Progenitor cell of endocrine pancreas (in vitro differentiated cells): ENCODE measurements around the gene POLE4. TPM values are rescaled to one million over a fixed set of nuclear protein-coding genes. Genes with fewer than 3 reads are reported as not detected.
A peak's percentile ranks its signal among the peaks of the same experiment; 100 is the strongest.

ENCODE experiments used
- DNase-seq: peaks from one replicate; pipeline ENCODE4 v3.0.0; 2021; ENCODE audit warnings: low spot score; ENCODE audit not compliant: unreplicated experiment
- H3K27ac Mint-ChIP-seq: 2 replicates; pipeline ENCODE4 v1.8.0; 2021; ENCODE audit warnings: mild to moderate bottlenecking, moderate library complexity, mixed read lengths
- H3K27me3 Mint-ChIP-seq: 2 replicates; pipeline ENCODE4 v1.8.0; 2021; ENCODE audit warnings: mixed read lengths
- H3K36me3 Mint-ChIP-seq: 2 replicates; pipeline ENCODE4 v1.8.0; 2022; ENCODE audit warnings: mixed read lengths; ENCODE audit not compliant: insufficient read depth
- H3K4me1 Mint-ChIP-seq: 2 replicates; pipeline ENCODE4 v1.8.0; 2021; ENCODE audit warnings: low read depth, mixed read lengths
- H3K4me3 Mint-ChIP-seq: 2 replicates; pipeline ENCODE4 v1.8.0; 2021; ENCODE audit warnings: low read depth, mild to moderate bottlenecking, moderate library complexity, mixed read lengths
- H3K9me3 Mint-ChIP-seq: 2 replicates; pipeline ENCODE4 v1.8.0; 2021; ENCODE audit warnings: low read depth, mixed read lengths
- total RNA-seq: library from RNA; stranded (reverse); gene quantifications from 2 replicates; pipeline ENCODE4 v1.2.1, GENCODE V29; 2021
- TF ChIP-seq, protein P1 (sequence below): fragments of 200-600 bp; sonication (generic); IDR thresholded peaks from one replicate; pipeline ENCODE4 v1.5.0; 2021; ENCODE audit warnings: antibody characterized with exemption, mild to moderate bottlenecking; ENCODE audit not compliant: unreplicated experiment

Gene POLE4
- total RNA-seq, 1 donor from 2014 or later: 27.7 TPM

DNA sequence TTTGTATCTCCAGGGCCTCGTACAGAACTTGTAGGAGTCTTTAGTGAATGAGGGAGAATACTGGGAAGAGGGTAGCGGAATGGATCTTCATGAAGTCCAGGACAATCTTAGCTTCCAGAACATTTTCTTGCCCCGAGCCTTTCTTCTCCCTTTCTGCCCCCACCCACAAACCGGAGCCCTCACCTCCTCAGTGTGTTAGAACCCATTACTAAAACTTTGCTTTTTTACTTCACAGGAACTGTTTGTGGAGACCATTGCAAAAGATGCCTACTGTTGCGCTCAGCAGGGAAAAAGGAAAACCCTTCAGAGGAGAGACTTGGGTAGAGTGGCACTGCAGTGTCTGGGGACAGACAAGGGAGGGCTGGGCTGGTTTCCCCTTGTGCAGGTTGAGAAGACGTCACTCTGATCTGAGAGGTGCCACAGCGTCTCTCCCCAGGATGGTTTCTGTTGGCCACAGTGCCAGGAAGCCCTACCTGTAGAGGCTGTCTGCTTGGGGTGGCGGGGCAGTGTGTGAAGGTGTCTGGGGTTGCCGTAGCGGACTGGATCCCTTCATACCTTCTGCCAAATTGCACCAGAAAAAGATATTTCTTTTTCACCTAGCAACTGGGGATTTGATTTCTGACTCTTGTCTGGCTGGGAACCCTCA is 786 bp downstream of the POLE4 start:
- Mint-ChIP-seq H3K9me3 (peaks cover 6% of the 10 kb centered on the region), H3K4me1 (no peaks in the 10 kb centered on the region), H3K36me3 (peaks cover 36% of the 10 kb centered on the region), H3K27me3 (peaks cover 7% of the 10 kb centered on the region), H3K4me3 (peak overlapping the region; percentile 78), H3K27ac (peak overlapping the region; percentile 89)
- DNase-seq: no peak
- TF ChIP-seq, protein P1, sequence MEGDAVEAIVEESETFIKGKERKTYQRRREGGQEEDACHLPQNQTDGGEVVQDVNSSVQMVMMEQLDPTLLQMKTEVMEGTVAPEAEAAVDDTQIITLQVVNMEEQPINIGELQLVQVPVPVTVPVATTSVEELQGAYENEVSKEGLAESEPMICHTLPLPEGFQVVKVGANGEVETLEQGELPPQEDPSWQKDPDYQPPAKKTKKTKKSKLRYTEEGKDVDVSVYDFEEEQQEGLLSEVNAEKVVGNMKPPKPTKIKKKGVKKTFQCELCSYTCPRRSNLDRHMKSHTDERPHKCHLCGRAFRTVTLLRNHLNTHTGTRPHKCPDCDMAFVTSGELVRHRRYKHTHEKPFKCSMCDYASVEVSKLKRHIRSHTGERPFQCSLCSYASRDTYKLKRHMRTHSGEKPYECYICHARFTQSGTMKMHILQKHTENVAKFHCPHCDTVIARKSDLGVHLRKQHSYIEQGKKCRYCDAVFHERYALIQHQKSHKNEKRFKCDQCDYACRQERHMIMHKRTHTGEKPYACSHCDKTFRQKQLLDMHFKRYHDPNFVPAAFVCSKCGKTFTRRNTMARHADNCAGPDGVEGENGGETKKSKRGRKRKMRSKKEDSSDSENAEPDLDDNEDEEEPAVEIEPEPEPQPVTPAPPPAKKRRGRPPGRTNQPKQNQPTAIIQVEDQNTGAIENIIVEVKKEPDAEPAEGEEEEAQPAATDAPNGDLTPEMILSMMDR: no peak

DNA sequence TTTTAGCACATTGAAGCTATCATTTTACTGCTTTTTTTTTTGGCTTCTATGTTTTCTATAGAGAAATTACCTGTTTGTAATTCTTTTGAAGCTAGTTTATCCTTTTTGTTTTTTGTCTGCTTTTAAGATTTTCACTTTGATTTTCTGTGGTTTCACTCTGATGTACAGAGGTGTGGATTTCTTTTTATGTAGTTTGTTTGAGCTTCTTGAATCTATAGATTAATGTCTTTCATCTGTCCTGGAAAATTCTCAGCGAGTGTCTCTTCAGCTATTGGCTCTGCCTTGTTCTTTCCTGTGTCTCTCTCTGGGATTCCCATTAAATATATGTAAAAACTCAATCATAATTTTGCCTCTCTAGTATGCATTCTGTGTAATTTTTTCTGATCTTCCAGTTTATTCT is 8.4 kb downstream of the POLE4 start:
- H3K9me3 Mint-ChIP-seq: peaks cover 10% of the 10 kb centered on the region
- TF ChIP-seq, protein P1: no peak

DNA sequence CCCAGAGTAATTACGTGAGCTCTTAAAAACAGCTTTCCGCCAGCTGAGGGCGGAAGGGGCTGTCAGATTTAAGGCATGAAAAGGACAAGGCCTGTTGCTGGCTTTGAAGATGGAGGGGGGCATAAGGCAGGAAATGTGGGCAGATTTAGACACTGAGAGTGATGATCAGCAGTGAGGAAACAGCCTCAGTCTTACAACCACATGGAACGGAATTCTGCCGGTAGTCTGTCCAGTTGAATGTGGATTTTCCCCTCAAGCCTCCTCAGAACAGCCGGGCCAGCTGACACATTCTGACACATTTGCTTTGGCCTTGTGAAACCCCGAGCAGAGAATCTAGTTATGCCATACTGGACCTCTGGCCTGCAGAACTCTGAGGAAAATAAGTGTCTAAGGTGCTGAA is 16.6 kb downstream of the POLE4 start:
- DNase-seq: no peak
- TF ChIP-seq, protein P1: no peak

More for the DNA sequence above, 8.4 kb downstream of the POLE4 start:
- no peak for DNase-seq
- H3K4me3 Mint-ChIP-seq: no peak overlapping the region
- peaks cover 39% of the 10 kb centered on the region for H3K36me3 Mint-ChIP-seq
- H3K27me3 Mint-ChIP-seq: no peaks in the 10 kb centered on the region
- H3K4me1 Mint-ChIP-seq: no peaks in the 10 kb centered on the region
- H3K27ac Mint-ChIP-seq: no peak overlapping the region

DNA sequence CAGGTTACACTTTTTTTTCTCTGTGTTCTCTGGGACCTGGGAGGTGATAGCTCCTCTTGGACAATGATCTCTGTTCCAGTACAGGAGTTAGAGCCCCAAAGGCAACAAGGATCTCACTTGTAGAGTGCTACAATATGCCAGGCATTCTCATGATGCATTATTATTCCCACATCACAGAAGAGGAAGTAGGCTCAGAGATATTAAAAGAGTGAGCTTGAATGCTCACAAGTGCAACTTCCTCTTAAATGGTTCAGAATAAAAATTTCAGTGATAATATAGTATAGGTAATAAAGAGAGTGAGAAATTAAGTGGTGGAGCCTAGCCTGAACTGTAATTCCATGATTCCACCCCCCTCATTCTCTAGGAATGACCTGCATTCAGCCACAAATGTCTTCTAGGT is 21.4 kb downstream of the POLE4 start:
- H3K9me3 Mint-ChIP-seq: no peaks in the 10 kb centered on the region
- H3K27ac Mint-ChIP-seq: no peak overlapping the region
- H3K27me3 Mint-ChIP-seq: no peaks in the 10 kb centered on the region
- H3K4me3 Mint-ChIP-seq: no peak overlapping the region
- no peak for DNase-seq
- peaks cover 3% of the 10 kb centered on the region for H3K36me3 Mint-ChIP-seq
- H3K4me1 Mint-ChIP-seq: peaks cover under 1% of the 10 kb centered on the region
- TF ChIP-seq, protein P1: no peak

More for the DNA sequence above, 16.6 kb downstream of the POLE4 start:
- H3K9me3 Mint-ChIP-seq: no peaks in the 10 kb centered on the region
- peaks cover 4% of the 10 kb centered on the region for H3K4me1 Mint-ChIP-seq
- no peak overlapping the region for H3K27ac Mint-ChIP-seq
- H3K27me3 Mint-ChIP-seq: no peaks in the 10 kb centered on the region
- no peak overlapping the region for H3K4me3 Mint-ChIP-seq
- peaks cover 4% of the 10 kb centered on the region for H3K36me3 Mint-ChIP-seq

DNA sequence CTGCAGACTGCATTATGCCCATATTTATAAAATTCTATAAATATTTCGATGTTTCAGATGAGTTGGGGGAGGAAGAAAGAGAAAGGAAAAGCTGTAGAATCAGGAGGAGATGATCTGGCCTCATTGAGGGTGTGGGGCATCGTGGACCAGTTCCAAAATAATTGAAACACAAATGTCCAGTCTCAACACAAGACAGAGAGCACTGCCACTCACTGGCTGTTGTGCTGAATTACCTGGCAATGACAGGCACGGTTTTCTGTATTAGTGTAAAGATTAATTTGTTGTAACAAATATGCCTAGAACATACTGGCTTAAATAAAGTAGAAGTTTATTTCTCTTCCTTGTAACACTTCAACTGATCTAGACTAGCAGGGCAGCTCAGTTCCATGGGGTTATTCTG is 24.1 kb downstream of the POLE4 start:
- TF ChIP-seq, protein P1: no peak
- Mint-ChIP-seq H3K4me3 (no peak overlapping the region), H3K9me3 (peaks cover 4% of the 10 kb centered on the region), H3K36me3 (peaks cover 5% of the 10 kb centered on the region), H3K27ac (no peak overlapping the region), H3K4me1 (no peaks in the 10 kb centered on the region), H3K27me3 (no peaks in the 10 kb centered on the region)
- DNase-seq: no peak
